Measurements from ENCODE around the gene TOGARAM2. TPM values are rescaled to one million over a fixed set of nuclear protein-coding genes. Genes with fewer than 3 reads are reported as not detected.

The TOGARAM2 gene
- total and polyA plus RNA-seq, 2 of the 13 experiments (the other 11 are each of a cell fraction or from before 2014, with no cell fraction given), result under 0.01 to 0.05 TPM

GRCh38 chr2:29075894-29076705, 95.0 kb downstream of the TOGARAM2 start:
- ATAC-seq, result no peak
- Histone ChIP-seq H3K79me2 (ENCODE audit: insufficient read depth, low read length) (no peaks in the 10 kb centered on the region), H3K4me2 (ENCODE audit: low read depth, low read length) (no peak overlapping the region), H2AFZ (ENCODE audit: low read length) (no peak overlapping the region), H3K36me3 (replicated peaks in 1 of 2; ENCODE audit: control insufficient read depth in 1 of 2, insufficient read depth in 2 of 2, low read length in 2 of 2) (no peaks in the 10 kb centered on the region), H3K4me1 (ENCODE audit: insufficient read depth, low read length) (no peaks in the 10 kb centered on the region), H3K27ac (ENCODE audit: extremely low read length, insufficient read depth, low read length) (no peak overlapping the region), H3K9me3 (ENCODE audit: low read length) (peaks cover 11% of the 10 kb centered on the region; the same call in 1 of the 2 replicates), H3K9ac (ENCODE audit: insufficient read depth, low read depth, low read length) (no peak overlapping the region), H3K27me3 (ENCODE audit: control insufficient read depth in 1 of 2, insufficient read depth in 2 of 2, low read length in 2 of 2) (peaks cover 7 to 59% of the 10 kb centered on the region in 2 experiments), H4K20me1 (ENCODE audit: insufficient read depth, low read length) (no peaks in the 10 kb centered on the region), H3K4me3 (replicated peaks in 1 of 3; ENCODE audit: insufficient read depth in 1 of 3, low read depth in 2 of 3, low read length in 3 of 3) (no peak overlapping the region)
- intact Hi-C loops (cut with micrococcal nuclease; ENCODE audit: unreplicated experiment) (no loop called here), in situ Hi-C loops (cut with HindIII; ENCODE audit: extremely low pct_ligation_motif_present, low pct_unique_long_range_greater_than_20kb) (no loop called here)
- CTCF ChIA-PET (ENCODE audit: low intra/inter-chr PET ratio, low total read pairs), result no interaction called here
- TF ChIP-seq SRSF1 (optimal IDR thresholded peaks at IDR 0.05; ENCODE audit: low read depth, low read length), result no peak
- no peak for TF ChIP-seq ZMAT5 (CRISPR knock-in tag; IDR thresholded peaks at IDR 0.05; ENCODE audit: borderline replicate concordance, low read depth)
- TF ChIP-seq ZKSCAN8 (CRISPR knock-in tag; IDR thresholded peaks at IDR 0.05; ENCODE audit: borderline replicate concordance), result no peak
- no peak for TF ChIP-seq NR2F6 (IDR thresholded peaks at IDR 0.05)
- no peak for TF ChIP-seq NR2F6 (CRISPR knock-in tag; IDR thresholded peaks at IDR 0.05)
- no peak for TF ChIP-seq ZNF879 (CRISPR knock-in tag; IDR thresholded peaks at IDR 0.05)
- TF ChIP-seq MEF2D (CRISPR knock-in tag; IDR thresholded peaks at IDR 0.05), result no peak
- no peak for TF ChIP-seq HHEX (CRISPR knock-in tag; IDR thresholded peaks at IDR 0.05)
- BruUV-seq (replicated peaks), result no TSS peak
- DNase-seq (ENCODE audit: low spot score), result no peak
- POLR2A ChIA-PET, result no interaction called here
- no peak for FAIRE-seq
- 12% methylated on average over 14 of the region's 14 CpGs for WGBS (ENCODE audit: low lambda C conversion rate)

- no TSS peak for BruUV-seq (replicated peaks)
- Histone ChIP-seq H3K27ac (ENCODE audit: extremely low read length, insufficient read depth, low read length) (no peak overlapping the region), H3K4me1 (ENCODE audit: insufficient read depth, low read length) (no peaks in the 10 kb centered on the region), H3K36me3 (replicated peaks in 1 of 2; ENCODE audit: control insufficient read depth in 1 of 2, insufficient read depth in 2 of 2, low read length in 2 of 2) (no peaks in the 10 kb centered on the region), H3K4me2 (ENCODE audit: low read depth, low read length) (no peak overlapping the region), H3K9me3 (ENCODE audit: low read length) (peaks cover 11% of the 10 kb centered on the region; the same call in 1 of the 2 replicates), H3K27me3 (ENCODE audit: control insufficient read depth in 1 of 2, insufficient read depth in 2 of 2, low read length in 2 of 2) (peaks cover 0 to 29% of the 10 kb centered on the region in 2 experiments; a peak in 3 of 5 replicates), H3K4me3 (replicated peaks in 1 of 3; ENCODE audit: insufficient read depth in 1 of 3, low read depth in 2 of 3, low read length in 3 of 3) (no peak overlapping the region), H3K79me2 (ENCODE audit: insufficient read depth, low read length) (no peaks in the 10 kb centered on the region), H2AFZ (ENCODE audit: low read length) (no peak overlapping the region), H3K9ac (ENCODE audit: insufficient read depth, low read depth, low read length) (no peak overlapping the region), H4K20me1 (ENCODE audit: insufficient read depth, low read length) (no peaks in the 10 kb centered on the region)
- FAIRE-seq (no peak), ATAC-seq (no peak), DNase-seq (ENCODE audit: low spot score) (no peak)
- intact Hi-C loops (cut with micrococcal nuclease; ENCODE audit: unreplicated experiment), result no loop called here
- ChIA-PET CTCF (ENCODE audit: low intra/inter-chr PET ratio, low total read pairs) (no interaction called here), POLR2A (no interaction called here)
- TF ChIP-seq GATAD2A (CRISPR knock-in tag; IDR thresholded peaks at IDR 0.05), result no peak
- TF ChIP-seq DPF2 (CRISPR knock-in tag; IDR thresholded peaks at IDR 0.05; ENCODE audit: borderline replicate concordance, low read depth), result no peak
- TF ChIP-seq ZFX (CRISPR knock-in tag; IDR thresholded peaks at IDR 0.05; ENCODE audit: low read depth), result no peak
- no peak for TF ChIP-seq MAFF (IDR thresholded peaks at IDR 0.05; ENCODE audit: low read depth, low read length)
- no peak for TF ChIP-seq ZNF839 (CRISPR knock-in tag; IDR thresholded peaks at IDR 0.05; ENCODE audit: borderline replicate concordance)
- TF ChIP-seq NFE2 (CRISPR knock-in tag; IDR thresholded peaks at IDR 0.05), result no peak
- no peak for TF ChIP-seq MAFG (CRISPR knock-in tag; IDR thresholded peaks at IDR 0.05)
- no peak for TF ChIP-seq IRF2 (CRISPR knock-in tag; IDR thresholded peaks at IDR 0.05)
- no peak for TF ChIP-seq ZNF703 (CRISPR knock-in tag; IDR thresholded peaks at IDR 0.05; ENCODE audit: borderline replicate concordance)
- WGBS (ENCODE audit: low lambda C conversion rate), result 16% methylated on average over 3 of the region's 7 CpGs
- in situ Hi-C loops (cut with HindIII; ENCODE audit: extremely low pct_ligation_motif_present, low pct_unique_long_range_greater_than_20kb), result no loop called here
These were observed 98.8 kb downstream of the TOGARAM2 start for GRCh38 chr2:29079887-29080286.

Data from HepG2 (cell line).